SK-N-SH (cell line): ENCODE results near the gene RAPGEF1. TPM values are rescaled to one million over a fixed set of nuclear protein-coding genes. Genes with fewer than 3 reads are reported as not detected.

ENCODE experiments used
- CTCF ChIA-PET: fragments of 300-600, 350-600 bp; formaldehyde crosslinking; extraction: SDS; loops from one replicate; lab custom pipeline; 2021; lab: Yijun Ruan, JAX
- POLR2A ChIA-PET: fragments of 350-600 bp; sonication (Branson Sonifier 250); formaldehyde crosslinking; extraction: SDS; loops from one replicate; lab custom pipeline; 2020; ENCODE audit warnings: antibody characterized with exemption, inconsistent platforms; lab: Yijun Ruan, JAX
- DNase-seq: peaks from one replicate; pipeline ENCODE4 v3.0.0; 2012
- H2AFZ ChIP-seq: fragments of 200-600 bp; sonication (generic); 2 replicates; pipeline ENCODE4 v1.8.1; 2016; ENCODE audit warnings: antibody characterized with exemption, mild to moderate bottlenecking, low read depth
- H3F3A ChIP-seq: fragments of 200-600 bp; sonication (generic); replicated peaks from 2 replicates; pipeline ENCODE3; 2016; ENCODE audit warnings: antibody characterized with exemption, mild to moderate bottlenecking; ENCODE audit not compliant: insufficient read depth
- H3K27ac ChIP-seq, 2 experiments: fragments of 200-500 bp in 1 of 2; fragments of 200-600 bp in 1 of 2; sonication (Bioruptor generic) in 1 of 2; sonication (generic), shearing (Covaris generic) in 1 of 2; 2 replicates each; pipeline versions ENCODE4 v1.5.1 to v1.6.1; 2014 to 2016; ENCODE audit warnings: low read depth in 2 of 2, inconsistent platforms in 1 of 2, low read length in 1 of 2, mild to moderate bottlenecking in 1 of 2, mixed read lengths in 1 of 2
- H3K27me3 ChIP-seq: fragments of 200-600 bp; sonication (generic), shearing (Covaris generic); 2 replicates; pipeline ENCODE4 v1.6.1; 2016; ENCODE audit warnings: mixed run types; ENCODE audit not compliant: insufficient read depth
- H3K36me3 ChIP-seq, 2 experiments: fragments of 200-500 bp in 1 of 2; fragments of 200-600 bp in 1 of 2; sonication (Bioruptor generic) in 1 of 2; sonication (generic) in 1 of 2; replicated peaks in 1 of 2; 2 replicates each; pipeline versions ENCODE3 to v1.5.1; 2014 to 2016; ENCODE audit warnings: low read length in 1 of 2, mild to moderate bottlenecking in 1 of 2; ENCODE audit not compliant: insufficient read depth in 2 of 2, control insufficient read depth in 1 of 2
- H3K4me1 ChIP-seq, 2 experiments: fragments of 200-500 bp in 1 of 2; fragments of 200-600 bp in 1 of 2; sonication (Bioruptor generic) in 1 of 2; sonication (generic), shearing (Covaris generic) in 1 of 2; 2 replicates each; pipeline versions ENCODE4 v1.5.1 to v1.6.1; 2014 to 2016; ENCODE audit warnings: low read depth in 1 of 2, low read length in 1 of 2, mixed run types in 1 of 2; ENCODE audit not compliant: insufficient read depth in 2 of 2, control insufficient read depth in 1 of 2
- H3K4me2 ChIP-seq: fragments of 200-600 bp; sonication (generic), shearing (Covaris generic); 2 replicates; pipeline ENCODE4 v1.6.1; 2017; ENCODE audit warnings: mixed run types
- H3K4me3 ChIP-seq, 2 experiments: fragments of 200-500 bp in 1 of 2; fragments of 200-600 bp in 1 of 2; sonication (Bioruptor generic) in 1 of 2; sonication (generic), shearing (Covaris generic) in 1 of 2; 2 replicates each; pipeline versions ENCODE4 v1.5.1 to v1.8.1; 2014 to 2016; ENCODE audit warnings: low read depth in 2 of 2, inconsistent platforms in 1 of 2, low read length in 1 of 2, mild to moderate bottlenecking in 1 of 2, mixed read lengths in 1 of 2, moderate library complexity in 1 of 2
- H3K79me2 ChIP-seq: fragments of 200-600 bp; sonication (generic); 2 replicates; pipeline ENCODE4 v1.8.1; 2017; ENCODE audit warnings: mild to moderate bottlenecking; ENCODE audit not compliant: insufficient read depth
- H3K9ac ChIP-seq: fragments of 200-600 bp; sonication (generic); 2 replicates; pipeline ENCODE4 v1.6.1; 2017; ENCODE audit warnings: mixed run types
- H3K9me2 ChIP-seq: fragments of 200-600 bp; sonication (generic); 2 replicates; pipeline ENCODE4 v1.6.1; 2017; ENCODE audit warnings: mixed run types
- H3K9me3 ChIP-seq: fragments of 200-600 bp; sonication (generic); 2 replicates; pipeline ENCODE4 v1.6.1; 2017; ENCODE audit warnings: mixed run types, mild to moderate bottlenecking, moderate library complexity
- H4K20me1 ChIP-seq: fragments of 200-600 bp; sonication (generic); 2 replicates; pipeline ENCODE4 v1.6.1; 2017; ENCODE audit warnings: mild to moderate bottlenecking, mixed run types; ENCODE audit not compliant: insufficient read depth
- EZH2phosphoT487 ChIP-seq: fragments of 200-600 bp; sonication (generic); IDR thresholded peaks from 2 replicates; pipeline ENCODE4 v1.6.1; 2017; ENCODE audit warnings: low read depth, mixed run types, mild to moderate bottlenecking, antibody characterized with exemption, moderate library complexity, borderline replicate concordance
- GATA2 ChIP-seq: sonication (generic); formaldehyde crosslinking; IDR thresholded peaks from 2 replicates; pipeline ENCODE4 v1.5.0; 2020; ENCODE audit warnings: mild to moderate bottlenecking, missing genetic modification reagents
- IRF3 ChIP-seq: fragments of 150-350 bp; IDR thresholded peaks from 2 replicates; pipeline ENCODE4 v1.6.1; 2016; ENCODE audit warnings: mild to moderate bottlenecking, low read depth, low read length
- JUND ChIP-seq: IDR thresholded peaks from 2 replicates; pipeline ENCODE4 v1.4.0; 2012
- NFIC ChIP-seq: IDR thresholded peaks from 2 replicates; pipeline ENCODE4 v1.4.0; 2012; ENCODE audit warnings: borderline replicate concordance
- REST ChIP-seq: IDR thresholded peaks from 2 replicates; pipeline ENCODE4 v1.6.1; 2012; ENCODE audit warnings: mild to moderate bottlenecking, low read depth, low read length, moderate library complexity
- RFX5 ChIP-seq: IDR thresholded peaks from 2 replicates; pipeline ENCODE4 v1.6.1; 2012; ENCODE audit warnings: mild to moderate bottlenecking, improper control_type of control experiment, low read length
- TEAD4 ChIP-seq: IDR thresholded peaks from 2 replicates; pipeline ENCODE4 v1.4.0; 2012; ENCODE audit warnings: mild to moderate bottlenecking, borderline replicate concordance; ENCODE audit not compliant: insufficient read depth
- ZBTB33 ChIP-seq: IDR thresholded peaks from 2 replicates; pipeline ENCODE4 v1.4.0; 2012; ENCODE audit warnings: low read depth, borderline replicate concordance
- WGBS: methylation state at CpG from one replicate; pipeline ENCODE4 v1.1.6; 2017; ENCODE audit warnings: low lambda C conversion rate; 5-methylcytosine and 5-hydroxymethylcytosine counted together
- polyA plus RNA-seq, 3 experiments: library from polyadenylated mRNA; depleted of rRNA; stranded (reverse); fragments of >200 nt; gene quantifications; 2 replicates each; pipeline ENCODE4 v1.2.3, GENCODE V29; 2012

The RAPGEF1 gene
- polyA plus RNA-seq, 1 of the 3 experiments (the other 2 are of a cell fraction): 26.2 TPM

GRCh38 chr9:131580358-131580757 lies 159.5 kb downstream of the RAPGEF1 start:
- Histone ChIP-seq H3F3A (no peaks in the 10 kb centered on the region), H3K36me3 (peaks cover 5 to 38% of the 10 kb centered on the region in 2 experiments), H3K79me2 (no peaks in the 10 kb centered on the region), H3K4me2 (no peak overlapping the region), H3K9me2 (no peaks in the 10 kb centered on the region), H3K27ac (no peak overlapping the region), H4K20me1 (no peaks in the 10 kb centered on the region), H3K9ac (no peak overlapping the region), H3K4me3 (no peak overlapping the region), H3K9me3 (no peaks in the 10 kb centered on the region), H3K27me3 (no peaks in the 10 kb centered on the region), H2AFZ (no peak overlapping the region), H3K4me1 (peaks cover 0 to 4% of the 10 kb centered on the region in 2 experiments; a peak in 1 of 4 replicates)
- POLR2A ChIA-PET: no interaction called here
- 94% methylated on average over 9 of the region's 9 CpGs for WGBS
- TF ChIP-seq REST (no peak), RFX5 (no peak), ZBTB33 (no peak), NFIC (no peak), IRF3 (no peak), TEAD4 (no peak), EZH2phosphoT487 (no peak), GATA2 (CRISPR knock-in tag) (no peak), JUND (no peak)
- DNase-seq: no peak
- CTCF ChIA-PET: interaction anchor here (0.7 to 1.7 kb wide), 2 partner anchors 11 to 159 kb away, joined by 4 read pairs; no protein-coding TSS in a partner anchor
